ENCODE data around the gene PAFAH2. TPM values are rescaled to one million over a fixed set of nuclear protein-coding genes. Genes with fewer than 3 reads are reported as not detected.

Gene PAFAH2
- total and polyA plus RNA-seq, 2 of the 13 experiments (the other 11 are each of a cell fraction or from before 2014, with no cell fraction given): 6.9 to 9.4 TPM

DNA sequence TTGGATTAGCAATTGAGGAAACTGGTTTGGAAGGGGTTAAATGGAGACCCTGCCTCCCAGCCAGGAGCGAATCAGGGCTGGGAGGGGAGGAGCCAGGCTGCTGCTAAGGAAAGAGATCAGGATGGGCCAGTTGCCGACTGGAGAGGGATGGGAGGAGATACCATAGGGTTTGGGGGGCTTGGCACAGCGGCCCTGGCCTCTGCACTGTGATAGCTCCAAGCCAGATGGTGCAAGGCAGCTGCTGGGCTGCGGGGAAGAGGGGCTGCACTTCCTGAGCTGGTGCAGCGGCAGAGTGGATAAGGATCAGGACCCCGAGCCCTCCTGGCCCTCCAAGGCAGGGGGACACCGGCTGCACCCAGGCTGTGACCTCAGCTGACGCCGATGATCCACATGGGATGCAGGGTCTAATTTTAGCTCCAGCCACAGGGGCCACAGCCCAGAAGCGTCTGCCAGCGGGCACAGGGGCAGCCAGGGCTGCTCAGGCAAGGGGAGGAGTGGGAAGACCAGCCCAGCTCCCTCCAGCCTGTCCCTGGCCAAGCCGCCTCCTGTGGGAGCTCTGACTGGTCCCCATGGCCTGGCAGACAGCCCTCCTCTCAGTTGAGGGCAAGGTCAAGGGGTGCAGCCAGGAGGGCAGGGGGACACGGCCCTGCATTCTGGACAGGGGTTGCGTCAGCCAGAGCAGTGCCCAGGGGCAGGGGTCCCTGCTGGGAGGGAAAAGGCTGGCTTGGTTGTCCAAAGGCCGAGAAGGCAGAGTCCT lies 24.0 kb upstream of the PAFAH2 start, which contains the start of gene EXTL1 (continued):
- TF ChIP-seq, protein P1, sequence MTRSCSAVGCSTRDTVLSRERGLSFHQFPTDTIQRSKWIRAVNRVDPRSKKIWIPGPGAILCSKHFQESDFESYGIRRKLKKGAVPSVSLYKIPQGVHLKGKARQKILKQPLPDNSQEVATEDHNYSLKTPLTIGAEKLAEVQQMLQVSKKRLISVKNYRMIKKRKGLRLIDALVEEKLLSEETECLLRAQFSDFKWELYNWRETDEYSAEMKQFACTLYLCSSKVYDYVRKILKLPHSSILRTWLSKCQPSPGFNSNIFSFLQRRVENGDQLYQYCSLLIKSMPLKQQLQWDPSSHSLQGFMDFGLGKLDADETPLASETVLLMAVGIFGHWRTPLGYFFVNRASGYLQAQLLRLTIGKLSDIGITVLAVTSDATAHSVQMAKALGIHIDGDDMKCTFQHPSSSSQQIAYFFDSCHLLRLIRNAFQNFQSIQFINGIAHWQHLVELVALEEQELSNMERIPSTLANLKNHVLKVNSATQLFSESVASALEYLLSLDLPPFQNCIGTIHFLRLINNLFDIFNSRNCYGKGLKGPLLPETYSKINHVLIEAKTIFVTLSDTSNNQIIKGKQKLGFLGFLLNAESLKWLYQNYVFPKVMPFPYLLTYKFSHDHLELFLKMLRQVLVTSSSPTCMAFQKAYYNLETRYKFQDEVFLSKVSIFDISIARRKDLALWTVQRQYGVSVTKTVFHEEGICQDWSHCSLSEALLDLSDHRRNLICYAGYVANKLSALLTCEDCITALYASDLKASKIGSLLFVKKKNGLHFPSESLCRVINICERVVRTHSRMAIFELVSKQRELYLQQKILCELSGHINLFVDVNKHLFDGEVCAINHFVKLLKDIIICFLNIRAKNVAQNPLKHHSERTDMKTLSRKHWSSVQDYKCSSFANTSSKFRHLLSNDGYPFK (CRISPR knock-in tag; IDR thresholded peaks at IDR 0.05; ENCODE audit: borderline replicate concordance): 0 out of 2 replicates have a peak, but pooled peaks have one; percentile 15
- TF ChIP-seq ZNF674 (CRISPR knock-in tag; IDR thresholded peaks at IDR 0.05; ENCODE audit: low read depth) (0 out of 2 replicates have a peak, but pooled peaks have one; percentile 40), ZNF75D (CRISPR knock-in tag; IDR thresholded peaks at IDR 0.05; ENCODE audit: borderline replicate concordance) (no peak), ZNF350 (CRISPR knock-in tag; IDR thresholded peaks at IDR 0.05; ENCODE audit: borderline replicate concordance, low read depth) (peak; percentile 26; the same call in 1 of the 2 replicates), SALL1 (CRISPR knock-in tag; IDR thresholded peaks at IDR 0.05) (peak; percentile 35), PHB2 (IDR thresholded peaks at IDR 0.05; ENCODE audit: partially characterized antibody) (no peak), TBX2 (CRISPR knock-in tag; IDR thresholded peaks at IDR 0.05; ENCODE audit: borderline replicate concordance) (0 out of 2 replicates have a peak, but pooled peaks have one; percentile 20), ZNF850 (CRISPR knock-in tag; conservative IDR thresholded peaks at IDR 0.05) (no peak), ZMYM2 (CRISPR knock-in tag; IDR thresholded peaks at IDR 0.05) (no peak), SOX6 (IDR thresholded peaks at IDR 0.05) (no peak), SOX6 (CRISPR knock-in tag; IDR thresholded peaks at IDR 0.05) (peak; percentile 39; the same call in 1 of the 2 replicates), ONECUT2 (CRISPR knock-in tag; IDR thresholded peaks at IDR 0.05) (no peak), ZNF556 (CRISPR knock-in tag; IDR thresholded peaks at IDR 0.05; ENCODE audit: borderline replicate concordance) (no peak), JUND (CRISPR knock-in tag; IDR thresholded peaks at IDR 0.05) (0 out of 2 replicates have a peak, but pooled peaks have one; percentile 48)
- TF ChIP-seq, protein P2, sequence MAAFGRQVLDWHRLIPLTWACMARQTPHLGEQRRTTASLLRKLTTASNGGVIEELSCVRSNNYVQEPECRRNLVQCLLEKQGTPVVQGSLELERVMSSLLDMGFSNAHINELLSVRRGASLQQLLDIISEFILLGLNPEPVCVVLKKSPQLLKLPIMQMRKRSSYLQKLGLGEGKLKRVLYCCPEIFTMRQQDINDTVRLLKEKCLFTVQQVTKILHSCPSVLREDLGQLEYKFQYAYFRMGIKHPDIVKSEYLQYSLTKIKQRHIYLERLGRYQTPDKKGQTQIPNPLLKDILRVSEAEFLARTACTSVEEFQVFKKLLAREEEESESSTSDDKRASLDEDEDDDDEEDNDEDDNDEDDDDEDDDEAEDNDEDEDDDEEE (CRISPR knock-in tag; IDR thresholded peaks at IDR 0.05): no peak
- TF ChIP-seq, protein P3, sequence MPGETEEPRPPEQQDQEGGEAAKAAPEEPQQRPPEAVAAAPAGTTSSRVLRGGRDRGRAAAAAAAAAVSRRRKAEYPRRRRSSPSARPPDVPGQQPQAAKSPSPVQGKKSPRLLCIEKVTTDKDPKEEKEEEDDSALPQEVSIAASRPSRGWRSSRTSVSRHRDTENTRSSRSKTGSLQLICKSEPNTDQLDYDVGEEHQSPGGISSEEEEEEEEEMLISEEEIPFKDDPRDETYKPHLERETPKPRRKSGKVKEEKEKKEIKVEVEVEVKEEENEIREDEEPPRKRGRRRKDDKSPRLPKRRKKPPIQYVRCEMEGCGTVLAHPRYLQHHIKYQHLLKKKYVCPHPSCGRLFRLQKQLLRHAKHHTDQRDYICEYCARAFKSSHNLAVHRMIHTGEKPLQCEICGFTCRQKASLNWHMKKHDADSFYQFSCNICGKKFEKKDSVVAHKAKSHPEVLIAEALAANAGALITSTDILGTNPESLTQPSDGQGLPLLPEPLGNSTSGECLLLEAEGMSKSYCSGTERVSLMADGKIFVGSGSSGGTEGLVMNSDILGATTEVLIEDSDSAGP (CRISPR knock-in tag; IDR thresholded peaks at IDR 0.05; ENCODE audit: borderline replicate concordance): peak; percentile 27; the same call in 1 of the 2 replicates
- TF ChIP-seq, protein P4, sequence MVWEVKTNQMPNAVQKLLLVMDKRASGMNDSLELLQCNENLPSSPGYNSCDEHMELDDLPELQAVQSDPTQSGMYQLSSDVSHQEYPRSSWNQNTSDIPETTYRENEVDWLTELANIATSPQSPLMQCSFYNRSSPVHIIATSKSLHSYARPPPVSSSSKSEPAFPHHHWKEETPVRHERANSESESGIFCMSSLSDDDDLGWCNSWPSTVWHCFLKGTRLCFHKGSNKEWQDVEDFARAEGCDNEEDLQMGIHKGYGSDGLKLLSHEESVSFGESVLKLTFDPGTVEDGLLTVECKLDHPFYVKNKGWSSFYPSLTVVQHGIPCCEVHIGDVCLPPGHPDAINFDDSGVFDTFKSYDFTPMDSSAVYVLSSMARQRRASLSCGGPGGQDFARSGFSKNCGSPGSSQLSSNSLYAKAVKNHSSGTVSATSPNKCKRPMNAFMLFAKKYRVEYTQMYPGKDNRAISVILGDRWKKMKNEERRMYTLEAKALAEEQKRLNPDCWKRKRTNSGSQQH (CRISPR knock-in tag; IDR thresholded peaks at IDR 0.05; ENCODE audit: low read depth): 0 out of 2 replicates have a peak, but pooled peaks have one; percentile 68
